HG02870 (cell line): ENCODE data around the gene TUBA1B.
"Not testable (repeated sequence)": the region's sequence is repeated elsewhere in the genome, so short reads cannot be mapped to it uniquely, and the experiment has no call there.

Experiments used
- ATAC-seq: cut with Tn5 transposase; IDR thresholded peaks from one replicate; pipeline ENCODE4 v1.9.1; 2021; ENCODE audit warnings: mild to moderate bottlenecking, moderate library complexity; ENCODE audit not compliant: unreplicated experiment

TUBA1B gene

GRCh38 chr12:49131051-49131893 lies at the start of gene TUBA1B:
TUBA1B (minus strand) TSS chr12:49131395; CDS start chr12:49131300, 95 bp downstream.
- ATAC-seq = peak; percentile 58

GRCh38 chr12:49174218-49174617 lies 43.0 kb upstream of the TUBA1B start:
- ATAC-seq = no peak

GRCh38 chr12:49170924-49171323 lies 39.7 kb upstream of the TUBA1B start:
- no peak for ATAC-seq

- ATAC-seq = no peak
Observed at GRCh38 chr12:49165114-49165513, 33.9 kb upstream of the TUBA1B start.

GRCh38 chr12:49161901-49162300 lies 30.7 kb upstream of the TUBA1B start:
- ATAC-seq = not testable (repeated sequence)

DNA sequence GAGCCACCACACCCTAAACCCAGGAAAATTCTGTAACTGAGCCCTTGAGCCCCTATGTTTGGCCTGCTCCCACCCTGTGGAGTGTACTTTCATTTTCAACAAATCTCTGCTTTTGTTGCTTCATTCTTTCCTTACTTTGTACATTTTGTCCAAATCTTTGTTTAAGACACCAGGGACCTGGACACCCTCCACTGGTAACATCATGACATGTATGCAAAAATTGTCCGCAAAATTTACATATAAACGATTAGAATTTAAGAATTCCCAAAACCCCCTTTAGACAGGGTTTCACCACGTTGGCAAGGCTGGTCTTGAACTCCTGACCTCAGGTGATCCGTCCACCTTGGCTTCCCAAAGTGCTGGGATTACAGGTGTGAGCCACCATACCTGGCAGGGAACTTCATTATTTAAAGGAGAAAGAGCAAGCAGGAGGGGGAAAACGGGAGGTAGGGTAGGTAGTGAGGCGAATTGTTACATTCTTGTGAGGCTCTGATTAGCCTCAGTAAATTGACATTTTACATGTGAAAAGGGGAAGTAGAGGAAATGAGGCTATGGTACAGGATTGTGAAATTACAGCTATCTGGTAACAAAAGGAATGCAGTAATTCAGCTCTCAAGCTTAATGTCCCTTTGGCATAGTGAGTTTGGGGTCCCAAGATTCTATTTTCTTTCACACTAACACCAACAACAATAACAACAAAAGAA lies 30.0 kb upstream of the TUBA1B start:
- ATAC-seq = no peak

- ATAC-seq = no peak
Observed at GRCh38 chr12:49160399-49160798, 29.2 kb upstream of the TUBA1B start.

- no peak for ATAC-seq
Observed at GRCh38 chr12:49154221-49154620, 23.0 kb upstream of the TUBA1B start.

DNA sequence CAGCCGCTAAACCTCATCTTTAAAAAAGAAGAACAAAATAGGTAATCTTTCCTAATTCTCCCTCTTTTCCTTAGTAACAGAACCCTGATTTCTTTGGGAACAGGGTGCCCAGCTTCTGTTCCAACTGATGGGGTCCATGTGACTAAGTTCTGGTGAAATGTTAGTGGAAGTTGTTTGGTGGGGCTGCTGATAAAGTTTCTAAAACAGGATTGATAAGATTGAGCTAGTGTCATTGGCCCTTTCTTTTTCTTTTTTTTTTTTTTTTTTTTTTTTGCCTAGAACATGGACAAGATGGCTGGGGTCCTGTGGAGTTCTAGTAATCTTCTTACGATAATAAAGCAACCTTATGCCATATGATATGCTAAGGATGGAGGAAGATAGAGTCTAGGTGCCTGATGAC lies 16.2 kb upstream of the TUBA1B start:
- no peak for ATAC-seq

GRCh38 chr12:49146406-49146805 lies 15.2 kb upstream of the TUBA1B start:
- no peak for ATAC-seq

DNA sequence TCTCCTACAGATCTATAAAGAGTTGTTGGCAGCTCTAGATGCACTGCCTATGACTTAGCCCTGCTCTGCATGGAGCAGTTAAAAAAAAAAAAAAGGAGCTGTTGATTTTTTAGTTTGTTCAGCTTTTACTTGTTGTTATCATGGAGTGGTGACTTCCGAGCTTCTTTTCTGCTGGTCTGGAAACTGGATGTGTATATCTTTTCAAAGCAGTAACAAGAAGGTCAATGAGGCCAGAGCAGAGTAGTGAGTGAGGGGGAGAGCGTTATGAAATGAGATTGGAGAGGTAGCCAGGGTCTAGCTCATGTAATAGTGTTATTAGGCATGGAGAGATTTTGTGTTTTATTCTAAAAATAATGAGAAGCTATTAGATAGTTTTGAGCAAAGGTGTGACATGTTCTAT lies 13.2 kb upstream of the TUBA1B start:
- no peak for ATAC-seq

GRCh38 chr12:49138999-49139398 lies 7.8 kb upstream of the TUBA1B start:
- no peak for ATAC-seq

DNA sequence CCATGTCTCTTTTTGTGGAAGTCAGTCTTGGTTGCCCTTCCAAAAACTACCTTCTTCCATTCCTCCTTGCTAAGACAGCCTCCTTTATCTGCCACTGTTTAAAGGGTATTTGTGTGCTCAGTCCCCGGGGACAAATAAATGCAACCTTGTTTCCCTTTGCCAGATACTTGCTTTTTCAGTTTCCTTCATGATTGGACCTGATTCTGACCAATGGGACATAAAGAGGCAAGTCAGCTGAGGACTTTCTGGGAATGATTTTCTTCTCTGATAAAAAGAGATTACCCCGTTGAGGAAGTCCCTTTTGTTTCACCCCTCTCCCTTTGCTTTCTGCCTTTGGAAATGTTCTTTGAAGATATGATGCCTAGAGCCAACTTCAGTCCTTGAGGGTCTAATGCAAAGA lies 7.4 kb upstream of the TUBA1B start:
- no peak for ATAC-seq

GRCh38 chr12:49137476-49137875 lies 6.3 kb upstream of the TUBA1B start:
- no peak for ATAC-seq

- not testable (repeated sequence) for ATAC-seq
Observed at GRCh38 chr12:49136997-49137396, 5.8 kb upstream of the TUBA1B start.

DNA sequence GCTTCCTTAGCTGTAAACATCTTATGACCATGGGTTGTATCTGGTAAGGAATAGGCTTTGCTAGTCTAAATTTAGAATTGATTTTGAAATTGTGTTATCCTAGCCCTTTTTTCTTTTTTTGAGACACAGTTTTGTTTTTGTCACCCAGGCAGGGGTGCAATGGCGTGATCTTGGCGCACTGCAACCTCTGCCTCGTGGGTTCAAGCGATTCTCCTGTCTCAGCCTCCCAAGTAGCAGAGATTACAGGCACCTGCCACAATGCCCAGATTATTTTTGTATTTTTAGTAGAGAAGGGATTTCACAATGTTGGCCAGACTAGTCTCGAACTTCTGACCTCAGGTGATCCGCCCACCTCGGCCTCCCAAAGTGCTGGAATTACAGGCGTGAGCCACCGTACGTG lies 2.4 kb upstream of the TUBA1B start:
- ATAC-seq = no peak

- no peak for ATAC-seq
Observed at GRCh38 chr12:49133014-49133413, 1.8 kb upstream of the TUBA1B start.

- no peak for ATAC-seq
Observed at GRCh38 chr12:49131894-49132461, 783 bp upstream of the TUBA1B start.

- peak; percentile 50 for ATAC-seq
Observed at GRCh38 chr12:49130151-49131050, 794 bp downstream of the TUBA1B start.

GRCh38 chr12:49129332-49130150 lies 1.7 kb downstream of the TUBA1B start:
- ATAC-seq = no peak
